Head of caudate nucleus (tissue), 42 donors: ENCODE results near the gene DRC1.
"Not testable (repeated sequence)": the region's sequence is repeated elsewhere in the genome, so short reads cannot be mapped to it uniquely, and the experiment has no call there.

Experiments
- DNase-seq, 42 donors: peaks; one replicate each; pipeline versions ENCODE4 v3.0.0 to v3.0.0-alpha.2; 2020 to 2021; ENCODE audit warnings: mixed read lengths in 7 of 42
- intact Hi-C: fragments of 100-400 bp; cut with DNase I; formaldehyde crosslinking; loops from one replicate; pipeline ENCODE4 v1.15.0; 2022

DRC1 gene

GRCh38 chr2:26401739-26402541 lies at the start of gene DRC1:
TSS of gene DRC1 (plus strand) at chr2:26401920. CDS start at chr2:26401990, 70 bp downstream.
- DNase-seq: peak in 41 of 42 donors; percentile 21 to 80 (median 61)
- intact Hi-C loops: no loop called here

GRCh38 chr2:26352892-26353291 lies 48.8 kb upstream of the DRC1 start:
- DNase-seq: peak in 9 of 42 donors; percentile 13 to 57 (median 46)
- intact Hi-C loops: no loop called here

GRCh38 chr2:26354469-26354868 lies 47.3 kb upstream of the DRC1 start:
- intact Hi-C loops, DNase-seq: not testable (repeated sequence)

- intact Hi-C loops: no loop called here
- DNase-seq: peak in 10 of 42 donors; percentile 11 to 63 (median 35)
These were observed 46.4 kb upstream of the DRC1 start for GRCh38 chr2:26355038-26355995.

- intact Hi-C loops: no loop called here
These were observed 45.6 kb upstream of the DRC1 start for GRCh38 chr2:26356111-26356510.

GRCh38 chr2:26356771-26357170 lies 44.9 kb upstream of the DRC1 start:
- intact Hi-C loops: no loop called here
- DNase-seq: no peak

More at GRCh38 chr2:26356111-26356510, 45.6 kb upstream of the DRC1 start:
- DNase-seq: no peak

GRCh38 chr2:26359886-26360473 lies 41.7 kb upstream of the DRC1 start:
- no peak for DNase-seq
- intact Hi-C loops: no loop called here

- intact Hi-C loops: no loop called here
These were observed 38.4 kb upstream of the DRC1 start for GRCh38 chr2:26363323-26363722.

GRCh38 chr2:26363958-26364357 lies 37.8 kb upstream of the DRC1 start:
- intact Hi-C loops: no loop called here
- DNase-seq: no peak

More at GRCh38 chr2:26363323-26363722, 38.4 kb upstream of the DRC1 start:
- DNase-seq: no peak

- intact Hi-C loops: no loop called here
- no peak for DNase-seq
These were observed 37.1 kb upstream of the DRC1 start for GRCh38 chr2:26364669-26365068.

GRCh38 chr2:26366957-26367356 lies 34.8 kb upstream of the DRC1 start:
- DNase-seq: no peak
- intact Hi-C loops: no loop called here

- intact Hi-C loops, DNase-seq: not testable (repeated sequence)
These were observed 32.1 kb upstream of the DRC1 start for GRCh38 chr2:26369664-26370063.

GRCh38 chr2:26370909-26371308 lies 30.8 kb upstream of the DRC1 start:
- DNase-seq, intact Hi-C loops: not testable (repeated sequence)

- intact Hi-C loops: no loop called here
- no peak for DNase-seq
These were observed 24.9 kb upstream of the DRC1 start for GRCh38 chr2:26376799-26377198.

GRCh38 chr2:26380281-26380680 lies 21.4 kb upstream of the DRC1 start:
- DNase-seq: no peak
- intact Hi-C loops: no loop called here

- DNase-seq: no peak
- intact Hi-C loops: no loop called here
These were observed 19.2 kb upstream of the DRC1 start for GRCh38 chr2:26382564-26382963.

- intact Hi-C loops: no loop called here
- DNase-seq: peak in 22 of 42 donors; percentile 6 to 66 (median 27)
These were observed 17.5 kb upstream of the DRC1 start for GRCh38 chr2:26384183-26384582.

- no peak for DNase-seq
- intact Hi-C loops: no loop called here
These were observed 17.1 kb upstream of the DRC1 start for GRCh38 chr2:26384597-26384996.

GRCh38 chr2:26387189-26387588 lies 14.5 kb upstream of the DRC1 start:
- intact Hi-C loops: no loop called here

More at GRCh38 chr2:26387189-26387588, 14.5 kb upstream of the DRC1 start:
- no peak for DNase-seq
